A172 (cell line): Measurements from ENCODE around the gene RFXAP. TPM values are rescaled to one million over a fixed set of nuclear protein-coding genes. Genes with fewer than 3 reads are reported as not detected.
"Not testable (repeated sequence)": the region's sequence is repeated elsewhere in the genome, so short reads cannot be mapped to it uniquely, and the experiment has no call there.

Source experiments
- DNase-seq: peaks from one replicate; pipeline ENCODE4 v3.0.0-alpha.2; 2015; ENCODE audit warnings: low spot score
- total RNA-seq: library from RNA; depleted of rRNA; stranded (reverse); fragments of >200 nt; shearing (Covaris generic); gene quantifications from 2 replicates; pipeline ENCODE4 v1.2.3, GENCODE V29; 2014; rRNA removed

The RFXAP gene
- 1.3 and 1.5 TPM in 2 replicates for total RNA-seq

- DNase-seq = peak; percentile 52
Observed at GRCh38 chr13:36818804-36819738, at the start of gene RFXAP. Gene RFXAP, plus strand, starts transcription at chr13:36819222. Its CDS starts 136 bp downstream, at chr13:36819358.

GRCh38 chr13:36769545-36769944, 49.5 kb upstream of the RFXAP start:
- no peak for DNase-seq

- DNase-seq = no peak
Observed at GRCh38 chr13:36770741-36771140, 48.3 kb upstream of the RFXAP start.

GRCh38 chr13:36772853-36773252, 46.2 kb upstream of the RFXAP start:
- DNase-seq = no peak

- no peak for DNase-seq
Observed at GRCh38 chr13:36774931-36775330, 44.1 kb upstream of the RFXAP start.

- no peak for DNase-seq
Observed at GRCh38 chr13:36776175-36776574, 42.8 kb upstream of the RFXAP start.

- DNase-seq = peak; percentile 25
Observed at GRCh38 chr13:36778083-36778671, 40.8 kb upstream of the RFXAP start.

- no peak for DNase-seq
Observed at GRCh38 chr13:36783890-36784289, 35.1 kb upstream of the RFXAP start.

GRCh38 chr13:36786175-36786574, 32.8 kb upstream of the RFXAP start:
- DNase-seq = not testable (repeated sequence)

- no peak for DNase-seq
Observed at GRCh38 chr13:36787181-36787580, 31.8 kb upstream of the RFXAP start.

- DNase-seq = peak; percentile 18
Observed at GRCh38 chr13:36788276-36788675, 30.7 kb upstream of the RFXAP start.

- peak; percentile 7 for DNase-seq
Observed at GRCh38 chr13:36789061-36789460, 30.0 kb upstream of the RFXAP start.

- DNase-seq = no peak
Observed at GRCh38 chr13:36789730-36790129, 29.3 kb upstream of the RFXAP start.

GRCh38 chr13:36794706-36795105, 24.3 kb upstream of the RFXAP start:
- no peak for DNase-seq

GRCh38 chr13:36795463-36795862, 23.6 kb upstream of the RFXAP start:
- DNase-seq = no peak

GRCh38 chr13:36796052-36796451, 23.0 kb upstream of the RFXAP start:
- DNase-seq = no peak

- DNase-seq = no peak
Observed at GRCh38 chr13:36801035-36801434, 18.0 kb upstream of the RFXAP start.

- no peak for DNase-seq
Observed at GRCh38 chr13:36804588-36804987, 14.4 kb upstream of the RFXAP start.

- DNase-seq = no peak
Observed at GRCh38 chr13:36806102-36806501, 12.9 kb upstream of the RFXAP start.

- DNase-seq = no peak
Observed at GRCh38 chr13:36807616-36808015, 11.4 kb upstream of the RFXAP start.

GRCh38 chr13:36813225-36813624, 5.8 kb upstream of the RFXAP start:
- no peak for DNase-seq

GRCh38 chr13:36814465-36814864, 4.6 kb upstream of the RFXAP start:
- DNase-seq = no peak

- no peak for DNase-seq
Observed at GRCh38 chr13:36815062-36815461, 4.0 kb upstream of the RFXAP start.
